HEK293 (cell line): ENCODE results near the gene PRKRA.

Experiments
- CTCF ChIA-PET: fragments of 350-600 bp; formaldehyde crosslinking; extraction: SDS; loops from one replicate; lab custom pipeline; 2021; ENCODE audit warnings: antibody characterized with exemption; lab: Yijun Ruan, JAX
- POLR2A ChIA-PET: fragments of 300-600 bp; formaldehyde crosslinking; extraction: SDS; loops from one replicate; lab custom pipeline; 2020; ENCODE audit warnings: antibody characterized with exemption, inconsistent platforms; lab: Yijun Ruan, JAX
- H3K27ac ChIP-seq: fragments of 200-500 bp; sonication (Bioruptor generic); 2 replicates; pipeline ENCODE4 v1.5.1; 2014; ENCODE audit warnings: low read depth, low read length, control low read depth, inconsistent platforms; ENCODE audit errors: extremely low read depth
- H3K36me3 ChIP-seq, 2 experiments: fragments of 200-500 bp in 1 of 2; sonication (Bioruptor generic) in 1 of 2; 1 replicate in 1 of 2; 2 replicates in 1 of 2; pipeline ENCODE4 v1.5.1; 2014 to 2017; ENCODE audit warnings: inconsistent platforms in 2 of 2, low read length in 2 of 2; ENCODE audit not compliant: control insufficient read depth in 2 of 2, insufficient read depth in 1 of 2
- H3K4me1 ChIP-seq: fragments of 200-500 bp; sonication (Bioruptor generic); 2 replicates; pipeline ENCODE4 v1.5.1; 2014; ENCODE audit warnings: mild to moderate bottlenecking, low read length, inconsistent platforms; ENCODE audit not compliant: control insufficient read depth, insufficient read depth
- H3K4me3 ChIP-seq: 2 replicates; pipeline ENCODE4 v1.5.1; 2011; ENCODE audit warnings: low read depth, mild to moderate bottlenecking, control low read depth, low read length, moderate library complexity
- H3K9me3 ChIP-seq: fragments of 200-500 bp; sonication (Bioruptor generic); 2 replicates; pipeline ENCODE4 v1.5.1; 2014; ENCODE audit warnings: low read depth, low read length, inconsistent platforms; ENCODE audit not compliant: control insufficient read depth, insufficient read depth
- AEBP2 ChIP-seq: fragments of 450-650 bp; formaldehyde crosslinking; IDR thresholded peaks from 2 replicates; pipeline ENCODE4 v1.5.1; 2016; ENCODE audit warnings: missing biosample characterization, missing genetic modification characterization, borderline replicate concordance
- BCL11B ChIP-seq: fragments of 450-650 bp; formaldehyde crosslinking; IDR thresholded peaks from 2 replicates; pipeline ENCODE4 v1.5.1; 2016; ENCODE audit warnings: low read depth, missing biosample characterization, missing genetic modification characterization
- GLIS2 ChIP-seq: fragments of 450-650 bp; formaldehyde crosslinking; IDR thresholded peaks from 2 replicates; pipeline ENCODE4 v1.5.1; 2016; ENCODE audit warnings: missing biosample characterization, missing genetic modification characterization
- HOXC10 ChIP-seq: sonication (generic); formaldehyde crosslinking; IDR thresholded peaks from 2 replicates; pipeline ENCODE4 v1.8.1; 2023; ENCODE audit warnings: mild to moderate bottlenecking, missing genetic modification reagents
- IKZF3 ChIP-seq: fragments of 450-650 bp; IDR thresholded peaks from 2 replicates; pipeline ENCODE4 v1.5.0; 2018; ENCODE audit warnings: missing biosample characterization, mild to moderate bottlenecking, missing genetic modification characterization, moderate library complexity
- KLF16 ChIP-seq: fragments of 450-650 bp; formaldehyde crosslinking; IDR thresholded peaks from 2 replicates; pipeline ENCODE4 v1.5.1; 2017; ENCODE audit warnings: missing biosample characterization, missing genetic modification characterization
- KLF7 ChIP-seq: fragments of 450-650 bp; formaldehyde crosslinking; IDR thresholded peaks from 2 replicates; pipeline ENCODE4 v1.5.1; 2016; ENCODE audit warnings: missing biosample characterization, missing genetic modification characterization, borderline replicate concordance
- KLF8 ChIP-seq: fragments of 450-650 bp; formaldehyde crosslinking; IDR thresholded peaks from 2 replicates; pipeline ENCODE4 v1.5.1; 2016; ENCODE audit warnings: missing biosample characterization, missing genetic modification characterization
- SP2 ChIP-seq: fragments of 450-650 bp; formaldehyde crosslinking; IDR thresholded peaks from 2 replicates; pipeline ENCODE4 v1.5.1; 2016; ENCODE audit warnings: missing biosample characterization, missing genetic modification characterization
- ZBTB17 ChIP-seq: fragments of 450-650 bp; formaldehyde crosslinking; IDR thresholded peaks from 2 replicates; pipeline ENCODE4 v1.5.1; 2016; ENCODE audit warnings: missing biosample characterization, missing genetic modification characterization
- ZBTB20 ChIP-seq: fragments of 450-650 bp; formaldehyde crosslinking; IDR thresholded peaks from 2 replicates; pipeline ENCODE4 v1.5.1; 2016; ENCODE audit warnings: missing biosample characterization, missing genetic modification characterization
- ZBTB8A ChIP-seq: fragments of 450-650 bp; formaldehyde crosslinking; IDR thresholded peaks from 2 replicates; pipeline ENCODE4 v1.5.1; 2016; ENCODE audit warnings: missing biosample characterization, missing genetic modification characterization
- ZFP37 ChIP-seq: fragments of 450-650 bp; formaldehyde crosslinking; IDR thresholded peaks from 2 replicates; pipeline ENCODE4 v1.5.1; 2016; ENCODE audit warnings: missing biosample characterization, missing genetic modification characterization
- ZNF112 ChIP-seq: fragments of 450-650 bp; formaldehyde crosslinking; IDR thresholded peaks from 2 replicates; pipeline ENCODE4 v1.5.0; 2017; ENCODE audit warnings: missing biosample characterization, missing genetic modification characterization
- ZNF211 ChIP-seq: fragments of 450-650 bp; formaldehyde crosslinking; IDR thresholded peaks from 2 replicates; pipeline ENCODE4 v1.5.1; 2016; ENCODE audit warnings: low read depth, missing biosample characterization, missing genetic modification characterization
- ZNF24 ChIP-seq: fragments of 450-650 bp; formaldehyde crosslinking; IDR thresholded peaks from 2 replicates; pipeline ENCODE4 v1.5.1; 2016; ENCODE audit warnings: missing biosample characterization, missing genetic modification characterization
- ZNF324 ChIP-seq: fragments of 450-650 bp; formaldehyde crosslinking; IDR thresholded peaks from 2 replicates; pipeline ENCODE4 v1.5.1; 2016; ENCODE audit warnings: missing biosample characterization, missing genetic modification characterization
- ZNF335 ChIP-seq: fragments of 450-650 bp; formaldehyde crosslinking; conservative IDR thresholded peaks from 2 replicates; pipeline ENCODE4 v1.5.1; 2016; ENCODE audit warnings: missing biosample characterization, missing genetic modification characterization
- ZNF341 ChIP-seq: fragments of 450-650 bp; formaldehyde crosslinking; IDR thresholded peaks from 2 replicates; pipeline ENCODE4; 2016; ENCODE audit warnings: low read depth, missing biosample characterization, missing genetic modification characterization
- ZNF354C ChIP-seq: fragments of 450-650 bp; formaldehyde crosslinking; IDR thresholded peaks from 2 replicates; pipeline ENCODE4 v1.5.1; 2016; ENCODE audit warnings: missing biosample characterization, missing genetic modification characterization, low read depth, borderline replicate concordance
- ZNF366 ChIP-seq: fragments of 450-650 bp; formaldehyde crosslinking; conservative IDR thresholded peaks from 2 replicates; pipeline ENCODE4 v1.5.1; 2016; ENCODE audit warnings: missing biosample characterization, missing genetic modification characterization
- ZNF426 ChIP-seq: fragments of 450-650 bp; formaldehyde crosslinking; IDR thresholded peaks from 2 replicates; pipeline ENCODE4 v1.5.1; 2017; ENCODE audit warnings: missing biosample characterization, missing genetic modification characterization, mild to moderate bottlenecking, inconsistent platforms, moderate library complexity
- ZNF449 ChIP-seq: fragments of 450-650 bp; formaldehyde crosslinking; IDR thresholded peaks from 2 replicates; pipeline ENCODE4 v1.5.1; 2017; ENCODE audit warnings: missing biosample characterization, mild to moderate bottlenecking, missing genetic modification characterization, moderate library complexity
- ZNF501 ChIP-seq: fragments of 450-650 bp; formaldehyde crosslinking; IDR thresholded peaks from 2 replicates; pipeline ENCODE4 v1.5.1; 2016; ENCODE audit warnings: missing biosample characterization, missing genetic modification characterization
- ZNF529 ChIP-seq: fragments of 450-650 bp; formaldehyde crosslinking; IDR thresholded peaks from 2 replicates; pipeline ENCODE4 v1.5.1; 2017; ENCODE audit warnings: missing genetic modification characterization, missing biosample characterization; ENCODE audit not compliant: insufficient replicate concordance
- ZNF561 ChIP-seq: fragments of 450-650 bp; IDR thresholded peaks from 2 replicates; pipeline ENCODE4 v1.5.1; 2018; ENCODE audit warnings: missing biosample characterization, missing genetic modification characterization, borderline replicate concordance
- ZNF580 ChIP-seq: fragments of 450-650 bp; formaldehyde crosslinking; IDR thresholded peaks from 2 replicates; pipeline ENCODE4 v1.5.1; 2016; ENCODE audit warnings: missing biosample characterization, missing genetic modification characterization
- ZNF610 ChIP-seq: fragments of 450-650 bp; formaldehyde crosslinking; IDR thresholded peaks from 2 replicates; pipeline ENCODE4 v1.5.1; 2016; ENCODE audit warnings: missing biosample characterization, missing genetic modification characterization, borderline replicate concordance
- ZNF701 ChIP-seq: fragments of 450-650 bp; formaldehyde crosslinking; IDR thresholded peaks from 2 replicates; pipeline ENCODE4 v1.5.1; 2016; ENCODE audit warnings: missing biosample characterization, missing genetic modification characterization
- ZNF830 ChIP-seq: fragments of 450-650 bp; IDR thresholded peaks from 2 replicates; pipeline ENCODE4 v1.5.0; 2018; ENCODE audit warnings: missing biosample characterization, missing genetic modification characterization, low read depth, mild to moderate bottlenecking, moderate library complexity
- ZSCAN16 ChIP-seq: fragments of 450-650 bp; formaldehyde crosslinking; IDR thresholded peaks from 2 replicates; pipeline ENCODE4 v1.5.1; 2016; ENCODE audit warnings: missing biosample characterization, missing genetic modification characterization
- ZSCAN18 ChIP-seq: fragments of 450-650 bp; formaldehyde crosslinking; IDR thresholded peaks from 2 replicates; pipeline ENCODE4 v1.5.1; 2016; ENCODE audit warnings: missing biosample characterization, missing genetic modification characterization
- ZXDB ChIP-seq: fragments of 450-650 bp; formaldehyde crosslinking; IDR thresholded peaks from 2 replicates; pipeline ENCODE4 v1.5.1; 2016; ENCODE audit warnings: missing biosample characterization, missing genetic modification characterization

Gene PRKRA

GRCh38 chr2:178450774-178451525 is at the start of gene PRKRA, which contains the start of gene PJVK:
Gene PRKRA, minus strand, starts transcription at chr2:178451175. Its CDS starts 145 bp downstream, at chr2:178451030.
Gene PJVK, plus strand, starts transcription at chr2:178451378. Its CDS starts 2,032 bp downstream, at chr2:178453410.
- Histone ChIP-seq H3K36me3 (peaks cover 9 to 34% of the 10 kb centered on the region in 2 experiments), H3K4me1 (0 out of 2 replicates have a peak, but pooled peaks cover 9% of the 10 kb centered on the region), H3K9me3 (no peaks in the 10 kb centered on the region), H3K4me3 (peak within 1 kb of the TSS; percentile 92), H3K27ac (peak within 1 kb of the TSS; percentile 83)
- ChIA-PET POLR2A (interaction anchor here (0.6 to 2.1 kb wide), 26 partner anchors 10 to 805 kb away, joined by 3 to 33 read pairs (median 5); partner anchors contain the start of genes PDE11A, PLEKHA3 and RBM45), CTCF (interaction anchor here (0.6 to 3.3 kb wide), 3 partner anchors 23 to 85 kb away, joined by 3 to 16 read pairs (median 3); no protein-coding TSS in a partner anchor)
- TF ChIP-seq ZNF112 (tag by site-specific recombination) (no peak), KLF16 (tag by site-specific recombination) (peak; percentile 86), ZNF501 (tag by site-specific recombination) (peak; percentile 88), ZNF354C (tag by site-specific recombination) (no peak), ZNF324 (tag by site-specific recombination) (no peak), IKZF3 (tag by site-specific recombination) (peak; percentile 16; the same call in 1 of the 2 replicates), ZSCAN18 (tag by site-specific recombination) (0 out of 2 replicates have a peak, but pooled peaks have one; percentile 20), ZNF580 (tag by site-specific recombination) (no peak), ZNF449 (tag by site-specific recombination) (0 out of 2 replicates have a peak, but pooled peaks have one; percentile 37), SP2 (tag by site-specific recombination) (peak; percentile 90), AEBP2 (tag by site-specific recombination) (no peak), ZSCAN16 (tag by site-specific recombination) (no peak), ZNF830 (tag by site-specific recombination) (no peak), GLIS2 (tag by site-specific recombination) (peak; percentile 80), ZNF366 (tag by site-specific recombination) (peak; percentile 72), ZNF211 (tag by site-specific recombination) (no peak), KLF8 (peak; percentile 83), ZNF426 (no peak), ZNF529 (tag by site-specific recombination) (no peak), ZNF341 (tag by site-specific recombination) (peak; percentile 16; the same call in 1 of the 2 replicates), BCL11B (tag by site-specific recombination) (no peak), ZBTB20 (tag by site-specific recombination) (peak; percentile 90), ZBTB8A (tag by site-specific recombination) (peak; percentile 79), ZNF701 (tag by site-specific recombination) (no peak), KLF7 (tag by site-specific recombination) (no peak), ZFP37 (tag by site-specific recombination) (peak; percentile 37; the same call in 1 of the 2 replicates), ZXDB (tag by site-specific recombination) (peak; percentile 78), ZNF335 (tag by site-specific recombination) (peak; percentile 89), ZNF561 (tag by site-specific recombination) (0 out of 2 replicates have a peak, but pooled peaks have one; percentile 72), HOXC10 (CRISPR knock-in tag) (0 out of 2 replicates have a peak, but pooled peaks have one; percentile 72), ZNF610 (peak; percentile 86), ZNF24 (tag by site-specific recombination) (no peak), ZBTB17 (tag by site-specific recombination) (0 out of 2 replicates have a peak, but pooled peaks have one; percentile 27)
